ENCODE results near the gene ALDH1A3.

Gene ALDH1A3

DNA sequence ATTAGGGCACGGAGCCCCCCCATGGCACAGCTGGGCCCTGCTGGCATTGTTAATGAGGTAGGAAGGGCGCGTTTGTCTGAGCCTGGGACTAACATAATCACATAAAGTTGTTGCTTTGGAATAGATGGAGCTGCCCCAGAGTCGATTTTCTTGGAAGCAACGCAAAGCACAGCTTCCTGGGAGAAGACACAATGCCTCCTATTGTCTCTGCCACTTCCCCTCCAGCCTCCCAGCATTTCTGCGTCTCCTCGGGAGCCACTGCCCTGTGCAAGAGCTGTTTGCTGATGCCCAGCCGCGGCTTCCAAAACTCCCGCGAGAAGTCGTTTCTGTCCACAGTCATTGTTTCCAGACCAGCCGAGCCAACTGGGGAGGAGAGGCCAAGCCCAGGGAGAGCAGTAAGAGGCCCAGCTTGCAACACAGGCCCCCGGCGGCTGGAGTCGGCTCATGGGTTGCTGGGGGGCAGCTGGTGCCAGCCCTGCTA, 18.1 kb upstream of the ALDH1A3 start:
- Histone ChIP-seq H3K4me3 (ENCODE audit: low read depth in 1 of 2, low read length in 1 of 2) (no peak overlapping the region), H3K27me3 (peaks cover 50% of the 10 kb centered on the region), H3K9me3 (no peaks in the 10 kb centered on the region), H3K4me1 (ENCODE audit: control insufficient read depth in 1 of 2, insufficient read depth in 1 of 2, low read depth in 1 of 2, low read length in 1 of 2) (no peaks in the 10 kb centered on the region), H3K27ac (no peak overlapping the region), H3K36me3 (no peaks in the 10 kb centered on the region)
- TF ChIP-seq, protein P1, sequence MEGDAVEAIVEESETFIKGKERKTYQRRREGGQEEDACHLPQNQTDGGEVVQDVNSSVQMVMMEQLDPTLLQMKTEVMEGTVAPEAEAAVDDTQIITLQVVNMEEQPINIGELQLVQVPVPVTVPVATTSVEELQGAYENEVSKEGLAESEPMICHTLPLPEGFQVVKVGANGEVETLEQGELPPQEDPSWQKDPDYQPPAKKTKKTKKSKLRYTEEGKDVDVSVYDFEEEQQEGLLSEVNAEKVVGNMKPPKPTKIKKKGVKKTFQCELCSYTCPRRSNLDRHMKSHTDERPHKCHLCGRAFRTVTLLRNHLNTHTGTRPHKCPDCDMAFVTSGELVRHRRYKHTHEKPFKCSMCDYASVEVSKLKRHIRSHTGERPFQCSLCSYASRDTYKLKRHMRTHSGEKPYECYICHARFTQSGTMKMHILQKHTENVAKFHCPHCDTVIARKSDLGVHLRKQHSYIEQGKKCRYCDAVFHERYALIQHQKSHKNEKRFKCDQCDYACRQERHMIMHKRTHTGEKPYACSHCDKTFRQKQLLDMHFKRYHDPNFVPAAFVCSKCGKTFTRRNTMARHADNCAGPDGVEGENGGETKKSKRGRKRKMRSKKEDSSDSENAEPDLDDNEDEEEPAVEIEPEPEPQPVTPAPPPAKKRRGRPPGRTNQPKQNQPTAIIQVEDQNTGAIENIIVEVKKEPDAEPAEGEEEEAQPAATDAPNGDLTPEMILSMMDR (IDR thresholded peaks at IDR 0.05) = no peak

DNA sequence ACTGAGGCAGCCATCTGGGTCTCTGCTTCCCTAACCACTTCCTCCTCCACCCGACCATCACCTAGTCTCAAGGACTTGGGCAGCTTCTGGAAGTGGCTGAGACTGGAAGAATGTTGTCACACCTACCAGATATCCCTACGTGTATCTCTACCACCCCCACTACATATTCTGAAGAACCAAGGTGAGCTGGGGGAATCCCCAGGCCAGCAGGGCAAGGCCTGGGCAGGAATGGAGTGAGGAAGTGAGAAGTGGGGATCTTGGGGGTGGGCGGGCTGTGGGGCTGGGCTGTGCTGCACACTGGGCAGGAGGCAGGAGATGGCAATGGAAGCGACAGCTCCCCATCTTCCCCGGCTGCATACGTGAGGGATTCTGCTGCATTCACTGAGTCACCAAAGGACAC, 17.5 kb upstream of the ALDH1A3 start:
- no peak overlapping the region for H3K4me3 ChIP-seq (ENCODE audit: low read depth in 1 of 2, low read length in 1 of 2)
- H3K9me3 ChIP-seq = no peaks in the 10 kb centered on the region
- H3K27me3 ChIP-seq = peaks cover 44% of the 10 kb centered on the region
- no peak overlapping the region for H3K27ac ChIP-seq
- no peaks in the 10 kb centered on the region for H3K4me1 ChIP-seq (ENCODE audit: control insufficient read depth in 1 of 2, insufficient read depth in 1 of 2, low read depth in 1 of 2, low read length in 1 of 2)
- TF ChIP-seq, protein P1 (IDR thresholded peaks at IDR 0.05) = no peak
- H3K36me3 ChIP-seq = no peaks in the 10 kb centered on the region

DNA sequence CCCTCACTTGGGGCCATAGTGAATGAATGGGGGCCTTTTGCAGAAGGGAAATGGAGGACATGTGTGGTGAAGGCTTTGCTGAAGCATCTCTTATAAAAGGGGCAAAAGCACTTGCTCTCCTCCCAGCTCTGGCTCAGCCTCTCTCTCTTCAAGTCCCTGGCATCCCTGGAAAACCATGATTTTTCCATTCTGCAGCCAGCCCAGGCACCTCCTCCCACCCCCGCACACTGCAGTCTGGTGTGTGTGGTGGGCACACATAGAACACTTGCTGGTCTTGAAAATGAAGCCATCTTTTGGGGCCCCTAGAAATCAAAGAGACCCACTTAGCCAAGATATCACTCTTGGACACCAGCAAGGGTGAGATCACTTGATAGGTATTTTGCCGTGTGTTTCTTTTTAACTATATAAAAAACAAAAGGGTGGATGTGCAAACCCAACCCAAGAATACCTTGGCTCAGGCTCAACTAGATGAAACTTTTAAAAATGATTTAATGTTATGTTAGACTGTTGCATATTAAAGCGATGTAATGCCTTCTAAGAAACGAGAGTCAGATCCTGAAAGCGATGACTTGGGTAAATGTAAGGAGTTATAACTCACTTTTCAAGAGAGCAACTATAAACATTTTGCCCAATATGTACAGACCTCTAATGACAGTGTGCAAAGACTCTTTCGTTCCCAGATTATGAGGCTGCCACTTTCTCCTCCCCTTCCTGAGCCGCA, 16.4 kb upstream of the ALDH1A3 start:
- Histone ChIP-seq H3K36me3 (no peaks in the 10 kb centered on the region), H3K27me3 (peaks cover 37% of the 10 kb centered on the region), H3K9me3 (no peaks in the 10 kb centered on the region), H3K27ac (no peak overlapping the region), H3K4me1 (ENCODE audit: control insufficient read depth in 1 of 2, insufficient read depth in 1 of 2, low read depth in 1 of 2, low read length in 1 of 2) (no peaks in the 10 kb centered on the region), H3K4me3 (ENCODE audit: low read depth in 1 of 2, low read length in 1 of 2) (no peak overlapping the region)
- TF ChIP-seq, protein P1 (IDR thresholded peaks at IDR 0.05) = no peak

DNA sequence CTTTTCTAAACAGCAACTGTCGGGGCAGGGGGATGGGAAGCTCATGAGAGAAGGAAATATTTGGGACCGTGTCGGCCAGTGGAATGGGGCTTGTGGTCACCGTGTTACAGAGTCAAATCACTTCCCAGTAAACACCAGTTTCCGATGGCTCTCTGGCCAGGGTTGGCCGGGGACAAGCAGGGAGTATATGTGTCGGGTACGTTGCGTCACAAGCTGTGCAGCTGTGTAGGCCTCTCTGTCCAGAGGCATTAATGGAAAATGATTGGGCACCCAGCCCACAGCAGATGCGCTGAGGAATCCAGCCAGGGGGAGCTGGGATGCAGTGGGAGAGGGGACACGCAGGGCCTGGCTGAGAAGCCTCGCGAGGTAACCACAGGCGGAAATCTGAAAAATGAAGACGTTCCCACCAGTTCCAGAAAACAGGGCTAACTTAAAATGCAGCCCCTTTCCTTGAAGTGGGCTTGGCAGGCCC, 15.8 kb upstream of the ALDH1A3 start:
- no peak overlapping the region for H3K4me3 ChIP-seq (ENCODE audit: low read depth in 1 of 2, low read length in 1 of 2)
- H3K27me3 ChIP-seq = peaks cover 37% of the 10 kb centered on the region
- no peaks in the 10 kb centered on the region for H3K4me1 ChIP-seq (ENCODE audit: control insufficient read depth in 1 of 2, insufficient read depth in 1 of 2, low read depth in 1 of 2, low read length in 1 of 2)
- no peaks in the 10 kb centered on the region for H3K36me3 ChIP-seq
- H3K9me3 ChIP-seq = no peaks in the 10 kb centered on the region
- H3K27ac ChIP-seq = no peak overlapping the region
- TF ChIP-seq, protein P1 (IDR thresholded peaks at IDR 0.05) = no peak

DNA sequence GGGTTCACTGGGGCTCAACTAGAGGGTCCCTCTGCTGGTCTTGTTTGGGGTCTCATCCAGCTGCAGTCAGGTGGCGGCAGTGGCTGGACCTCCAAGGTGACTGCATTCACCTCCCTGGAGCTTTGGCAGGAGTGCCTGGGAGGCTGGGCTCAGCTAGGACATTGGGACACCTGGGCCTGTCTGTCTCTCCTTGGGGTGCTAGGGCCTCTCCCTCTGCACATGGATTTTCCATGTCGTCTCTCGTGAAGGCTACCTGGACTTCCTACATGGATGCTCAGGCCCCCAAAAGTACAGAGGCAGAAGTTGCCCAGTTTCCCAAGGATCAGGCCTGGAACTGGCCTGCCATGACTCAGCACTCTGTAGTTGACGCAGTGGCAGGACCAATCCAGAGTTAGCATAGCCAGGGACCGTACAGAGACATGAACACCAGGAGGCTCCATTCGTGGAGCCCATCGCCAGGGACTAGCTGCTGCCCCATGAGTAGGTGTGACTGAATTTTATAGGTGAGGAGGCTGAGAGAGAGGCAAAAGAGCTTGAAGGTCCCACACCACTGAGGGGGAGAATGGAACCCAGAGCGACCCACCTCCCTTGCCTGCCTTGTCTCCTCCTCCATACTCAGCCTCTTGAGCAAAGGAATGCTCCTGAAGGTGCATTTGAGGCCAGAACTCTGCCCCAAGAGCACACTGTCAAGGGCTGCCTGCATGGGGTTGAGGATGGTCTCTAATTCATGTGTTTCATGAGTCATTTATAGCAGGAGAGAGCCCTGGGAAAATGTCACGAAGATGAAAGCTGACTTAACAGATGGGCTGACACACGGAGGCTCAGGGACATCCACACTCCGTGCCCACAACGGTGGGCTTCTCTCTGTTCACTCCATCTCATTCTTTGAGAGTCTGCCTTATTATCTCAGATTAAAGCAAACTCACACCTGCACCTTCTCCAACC, 13.0 kb upstream of the ALDH1A3 start:
- no peak overlapping the region for H3K27ac ChIP-seq
- no peaks in the 10 kb centered on the region for H3K9me3 ChIP-seq
- no peak overlapping the region for H3K4me3 ChIP-seq (ENCODE audit: low read depth in 1 of 2, low read length in 1 of 2)
- peaks cover 37% of the 10 kb centered on the region for H3K27me3 ChIP-seq
- TF ChIP-seq, protein P1 (IDR thresholded peaks at IDR 0.05) = no peak
- no peaks in the 10 kb centered on the region for H3K4me1 ChIP-seq (ENCODE audit: control insufficient read depth in 1 of 2, insufficient read depth in 1 of 2, low read depth in 1 of 2, low read length in 1 of 2)
- H3K36me3 ChIP-seq = no peaks in the 10 kb centered on the region
